Gastroesophageal sphincter (tissue), 3 donors: ENCODE results near the gene PIAS3.

ENCODE experiments used
- EP300 ChIP-seq: sonication (generic); formaldehyde crosslinking; IDR thresholded peaks from one replicate; pipeline ENCODE4 v1.6.1; 2017; ENCODE audit warnings: antibody characterized with exemption, mild to moderate bottlenecking
- POLR2A ChIP-seq, 2 donors: fragments of 450-650 bp; IDR thresholded peaks; one replicate each; pipeline ENCODE4 v1.6.1; 2017; ENCODE audit warnings: antibody characterized with exemption in 2 of 2, mild to moderate bottlenecking in 2 of 2, moderate library complexity in 1 of 2
- POLR2AphosphoS5 ChIP-seq: sonication (generic); formaldehyde crosslinking; IDR thresholded peaks from one replicate; pipeline ENCODE4 v1.6.1; 2017; ENCODE audit warnings: antibody characterized with exemption
- TF ChIP-seq, protein P1 (sequence below), 4 experiments: fragments of 200-600 bp in 2 of 4; fragments of 450-650 bp in 2 of 4; sonication (generic) in 1 of 4; IDR thresholded peaks; one replicate each; pipeline ENCODE4 v1.5.1; 2017 to 2019; ENCODE audit warnings: antibody characterized with exemption in 4 of 4, mild to moderate bottlenecking in 2 of 4, moderate library complexity in 2 of 4

- TF ChIP-seq, protein P1, sequence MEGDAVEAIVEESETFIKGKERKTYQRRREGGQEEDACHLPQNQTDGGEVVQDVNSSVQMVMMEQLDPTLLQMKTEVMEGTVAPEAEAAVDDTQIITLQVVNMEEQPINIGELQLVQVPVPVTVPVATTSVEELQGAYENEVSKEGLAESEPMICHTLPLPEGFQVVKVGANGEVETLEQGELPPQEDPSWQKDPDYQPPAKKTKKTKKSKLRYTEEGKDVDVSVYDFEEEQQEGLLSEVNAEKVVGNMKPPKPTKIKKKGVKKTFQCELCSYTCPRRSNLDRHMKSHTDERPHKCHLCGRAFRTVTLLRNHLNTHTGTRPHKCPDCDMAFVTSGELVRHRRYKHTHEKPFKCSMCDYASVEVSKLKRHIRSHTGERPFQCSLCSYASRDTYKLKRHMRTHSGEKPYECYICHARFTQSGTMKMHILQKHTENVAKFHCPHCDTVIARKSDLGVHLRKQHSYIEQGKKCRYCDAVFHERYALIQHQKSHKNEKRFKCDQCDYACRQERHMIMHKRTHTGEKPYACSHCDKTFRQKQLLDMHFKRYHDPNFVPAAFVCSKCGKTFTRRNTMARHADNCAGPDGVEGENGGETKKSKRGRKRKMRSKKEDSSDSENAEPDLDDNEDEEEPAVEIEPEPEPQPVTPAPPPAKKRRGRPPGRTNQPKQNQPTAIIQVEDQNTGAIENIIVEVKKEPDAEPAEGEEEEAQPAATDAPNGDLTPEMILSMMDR (IDR thresholded peaks at IDR 0.05), result no peak
- TF ChIP-seq POLR2A (IDR thresholded peaks at IDR 0.05) (no peak), EP300 (no peak), POLR2AphosphoS5 (no peak)
Measured at GRCh38 chr1:145804235-145805045, 54.4 kb downstream of the PIAS3 start.
